MCF 10A (cell line): ENCODE results near the gene TMEM184C. TPM values are rescaled to one million over a fixed set of nuclear protein-coding genes. Genes with fewer than 3 reads are reported as not detected.
A peak's percentile ranks its signal among the peaks of the same experiment; 100 is the strongest.

ENCODE experiments used
- BruUV-seq: library from RNA; stranded (reverse); fragments of 400-500 nt; replicated peaks from 2 replicates; lab custom pipeline; 2021; lab: Mats Ljungman, UMichigan
- CTCF ChIA-PET: fragments of 300-600 bp; sonication (Branson Sonifier 250); formaldehyde crosslinking; extraction: SDS; loops from one replicate; lab custom pipeline; 2021; ENCODE audit warnings: antibody characterized with exemption, inconsistent platforms; lab: Yijun Ruan, JAX
- POLR2A ChIA-PET: fragments of 300-600, 350-650 bp; sonication (Branson Sonifier 250); formaldehyde crosslinking; extraction: SDS; loops from one replicate; lab custom pipeline; 2020; ENCODE audit warnings: antibody characterized with exemption, inconsistent platforms; lab: Yijun Ruan, JAX
- DNase-seq: peaks from one replicate; pipeline ENCODE4 v3.0.0-alpha.2; 2018; ENCODE audit not compliant: unreplicated experiment
- H3K27ac Mint-ChIP-seq: one replicate; pipeline ENCODE4 v1.8.0; 2022; ENCODE audit warnings: mild to moderate bottlenecking, low read depth, mixed read lengths; ENCODE audit not compliant: unreplicated experiment
- H3K27me3 Mint-ChIP-seq: one replicate; pipeline ENCODE4 v1.8.0; 2022; ENCODE audit warnings: mixed read lengths; ENCODE audit not compliant: insufficient read depth, unreplicated experiment
- H3K36me3 Mint-ChIP-seq: one replicate; pipeline ENCODE4 v1.8.0; 2022; ENCODE audit warnings: mild to moderate bottlenecking, moderate library complexity, mixed read lengths; ENCODE audit not compliant: insufficient read depth, unreplicated experiment
- H3K4me1 Mint-ChIP-seq: one replicate; pipeline ENCODE4 v1.8.0; 2022; ENCODE audit warnings: mixed read lengths; ENCODE audit not compliant: insufficient read depth, unreplicated experiment
- H3K4me3 Mint-ChIP-seq: one replicate; pipeline ENCODE4 v1.8.0; 2022; ENCODE audit warnings: mild to moderate bottlenecking, moderate library complexity, mixed read lengths; ENCODE audit not compliant: unreplicated experiment
- H3K9me3 Mint-ChIP-seq: one replicate; pipeline ENCODE4 v1.8.0; 2022; ENCODE audit warnings: mixed read lengths; ENCODE audit not compliant: unreplicated experiment
- intact Hi-C: fragments of 100-400 bp; cut with micrococcal nuclease; formaldehyde crosslinking; loops from 2 replicates; pipeline ENCODE4 v1.14.1; 2022
- total RNA-seq: library from RNA; stranded (reverse); gene quantifications from 2 replicates; pipeline ENCODE4 v1.2.3, GENCODE V29; 2022
- TF ChIP-seq, protein P1 (sequence below): fragments of 200-600 bp; IDR thresholded peaks from one replicate; pipeline ENCODE4 v1.8.0; 2022; ENCODE audit warnings: antibody characterized with exemption, mild to moderate bottlenecking; ENCODE audit not compliant: unreplicated experiment

Gene TMEM184C
- total RNA-seq, 1 experiment from 2014 or later: 33.9 TPM

GRCh38 chr4:147696866-147697265 lies 79.7 kb downstream of the TMEM184C start:
- Mint-ChIP-seq H3K4me3 (no peak overlapping the region), H3K27me3 (no peaks in the 10 kb centered on the region), H3K4me1 (no peaks in the 10 kb centered on the region), H3K9me3 (no peaks in the 10 kb centered on the region), H3K27ac (no peak overlapping the region), H3K36me3 (no peaks in the 10 kb centered on the region)
- DNase-seq: no peak
- TF ChIP-seq, protein P1, sequence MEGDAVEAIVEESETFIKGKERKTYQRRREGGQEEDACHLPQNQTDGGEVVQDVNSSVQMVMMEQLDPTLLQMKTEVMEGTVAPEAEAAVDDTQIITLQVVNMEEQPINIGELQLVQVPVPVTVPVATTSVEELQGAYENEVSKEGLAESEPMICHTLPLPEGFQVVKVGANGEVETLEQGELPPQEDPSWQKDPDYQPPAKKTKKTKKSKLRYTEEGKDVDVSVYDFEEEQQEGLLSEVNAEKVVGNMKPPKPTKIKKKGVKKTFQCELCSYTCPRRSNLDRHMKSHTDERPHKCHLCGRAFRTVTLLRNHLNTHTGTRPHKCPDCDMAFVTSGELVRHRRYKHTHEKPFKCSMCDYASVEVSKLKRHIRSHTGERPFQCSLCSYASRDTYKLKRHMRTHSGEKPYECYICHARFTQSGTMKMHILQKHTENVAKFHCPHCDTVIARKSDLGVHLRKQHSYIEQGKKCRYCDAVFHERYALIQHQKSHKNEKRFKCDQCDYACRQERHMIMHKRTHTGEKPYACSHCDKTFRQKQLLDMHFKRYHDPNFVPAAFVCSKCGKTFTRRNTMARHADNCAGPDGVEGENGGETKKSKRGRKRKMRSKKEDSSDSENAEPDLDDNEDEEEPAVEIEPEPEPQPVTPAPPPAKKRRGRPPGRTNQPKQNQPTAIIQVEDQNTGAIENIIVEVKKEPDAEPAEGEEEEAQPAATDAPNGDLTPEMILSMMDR: no peak
- BruUV-seq: no TSS peak
- CTCF ChIA-PET: interaction anchor here (1.0 to 1.9 kb wide), 2 partner anchors 11 to 170 kb away, joined by 4 to 10 read pairs; no protein-coding TSS in a partner anchor
- intact Hi-C loops: no loop called here
- POLR2A ChIA-PET: interaction anchor here (0.6 to 2.9 kb wide), 4 partner anchors 13 to 1377 kb away, joined by 3 to 8 read pairs (median 4); partner anchors contain the start of gene PRMT9

GRCh38 chr4:147704846-147705245 lies 87.6 kb downstream of the TMEM184C start:
- TF ChIP-seq, protein P1: no peak
- H3K27ac Mint-ChIP-seq: no peak overlapping the region
- no peak overlapping the region for H3K4me3 Mint-ChIP-seq
- POLR2A ChIA-PET: interaction anchor here (1.1 kb wide), 1 partner anchor 162 kb away, joined by 5 read pairs; no protein-coding TSS in a partner anchor
- H3K4me1 Mint-ChIP-seq: peaks cover 12% of the 10 kb centered on the region
- intact Hi-C loops: loop anchor here (5.0 kb wide), 1 partner anchor 688 kb away; no protein-coding TSS in a partner anchor
- H3K36me3 Mint-ChIP-seq: no peaks in the 10 kb centered on the region
- no TSS peak for BruUV-seq
- H3K27me3 Mint-ChIP-seq: no peaks in the 10 kb centered on the region
- no peaks in the 10 kb centered on the region for H3K9me3 Mint-ChIP-seq
- CTCF ChIA-PET: interaction anchor here (2.4 kb wide), 1 partner anchor 162 kb away, joined by 14 read pairs; no protein-coding TSS in a partner anchor
- DNase-seq: no peak

DNA sequence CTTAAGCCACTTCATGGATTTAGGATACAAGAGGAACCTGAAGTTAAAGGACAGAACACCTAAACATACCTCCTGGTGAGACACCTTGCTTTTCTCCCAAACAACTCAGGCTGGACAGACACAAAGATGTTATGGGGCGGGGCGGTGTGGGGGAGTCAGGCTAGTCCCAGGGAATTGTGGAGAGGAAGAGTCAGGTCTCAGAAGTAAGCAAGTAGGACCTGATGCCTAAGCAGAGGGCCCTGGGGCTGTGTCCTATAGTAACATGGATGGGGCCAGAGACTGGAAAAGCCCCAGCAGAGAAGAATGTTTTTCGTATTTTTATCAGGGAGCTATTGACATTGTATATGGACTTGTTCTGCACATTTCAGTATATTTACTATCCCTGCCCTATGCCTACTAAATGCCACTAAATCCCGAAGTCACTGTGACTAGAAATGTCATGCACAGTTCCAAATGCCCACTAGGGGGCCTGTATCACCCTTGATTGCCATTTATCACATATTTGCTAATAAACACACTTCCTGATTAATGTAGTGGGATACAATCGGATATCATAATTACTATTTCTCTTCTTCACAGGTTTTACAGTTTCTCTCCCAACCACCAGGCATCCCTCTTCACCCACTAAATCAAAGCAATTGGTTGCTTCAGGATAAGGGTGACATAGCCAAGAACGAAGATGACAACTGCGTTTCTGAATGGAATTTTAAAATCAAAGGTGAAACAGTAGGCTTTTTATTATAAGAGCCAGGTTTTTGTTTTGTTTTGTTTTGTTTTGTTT lies 90.9 kb downstream of the TMEM184C start:
- Mint-ChIP-seq H3K27ac (no peak overlapping the region), H3K4me3 (no peak overlapping the region), H3K4me1 (peaks cover 12% of the 10 kb centered on the region), H3K27me3 (no peaks in the 10 kb centered on the region), H3K36me3 (no peaks in the 10 kb centered on the region), H3K9me3 (no peaks in the 10 kb centered on the region)
- intact Hi-C loops: loop anchor here (1.0 to 5.0 kb wide), 5 partner anchors 25 to 691 kb away; partner anchors contain the start of gene ARHGAP10
- ChIA-PET POLR2A (interaction anchor here (1.0 to 1.2 kb wide), 4 partner anchors 24 to 159 kb away, joined by 3 to 6 read pairs (median 4); partner anchors contain the start of gene PRMT9), CTCF (interaction anchor here (0.5 to 8.2 kb wide), 39 partner anchors 8 to 599 kb away, joined by 3 to 247 read pairs (median 3); partner anchors contain the start of genes ARHGAP10 and PRMT9)
- peak; percentile 71 for DNase-seq
- BruUV-seq: no TSS peak
- TF ChIP-seq, protein P1: peak; percentile 76

GRCh38 chr4:147709999-147710398 lies 92.8 kb downstream of the TMEM184C start:
- no peaks in the 10 kb centered on the region for H3K9me3 Mint-ChIP-seq
- ChIA-PET POLR2A (interaction anchor here (0.8 kb wide), 1 partner anchor 23 kb away, joined by 4 read pairs; no protein-coding TSS in a partner anchor), CTCF (interaction anchor here (0.5 to 8.2 kb wide), 19 partner anchors 10 to 1813 kb away, joined by 3 to 247 read pairs (median 4); no protein-coding TSS in a partner anchor)
- no peaks in the 10 kb centered on the region for H3K27me3 Mint-ChIP-seq
- H3K27ac Mint-ChIP-seq: no peak overlapping the region
- BruUV-seq: no TSS peak
- intact Hi-C loops: loop anchor here (2.0 to 5.0 kb wide), 3 partner anchors 23 to 693 kb away; partner anchors contain the start of gene ARHGAP10
- H3K36me3 Mint-ChIP-seq: no peaks in the 10 kb centered on the region
- DNase-seq: no peak
- H3K4me3 Mint-ChIP-seq: no peak overlapping the region
- peaks cover 12% of the 10 kb centered on the region for H3K4me1 Mint-ChIP-seq
- TF ChIP-seq, protein P1: no peak
